BLaER1 (cell line): ENCODE results near the gene APOBR.

Source experiments
- H3K27ac ChIP-seq: shearing (Covaris generic); formaldehyde crosslinking; 2 replicates; pipeline ENCODE4 v1.8.1; 2022
- H3K27me3 ChIP-seq: shearing (Covaris generic); formaldehyde crosslinking; 2 replicates; pipeline ENCODE4 v1.8.1; 2022
- H3K36me3 ChIP-seq: shearing (Covaris generic); formaldehyde crosslinking; 2 replicates; pipeline ENCODE4 v1.8.1; 2022
- H3K4me1 ChIP-seq: shearing (Covaris generic); formaldehyde crosslinking; 2 replicates; pipeline ENCODE4 v1.8.1; 2022
- H3K4me2 ChIP-seq: shearing (Covaris generic); formaldehyde crosslinking; 2 replicates; pipeline ENCODE4 v1.8.1; 2022
- H3K4me3 ChIP-seq: shearing (Covaris generic); formaldehyde crosslinking; 2 replicates; pipeline ENCODE4 v1.8.1; 2022
- H3K9ac ChIP-seq: shearing (Covaris generic); formaldehyde crosslinking; 2 replicates; pipeline ENCODE4 v1.8.1; 2022
- H3K9me3 ChIP-seq: shearing (Covaris generic); formaldehyde crosslinking; 2 replicates; pipeline ENCODE4 v1.8.1; 2022
- H4K20me1 ChIP-seq: shearing (Covaris generic); formaldehyde crosslinking; 2 replicates; pipeline ENCODE4 v1.8.1; 2022
- Cebpa-rat ChIP-seq: shearing (Covaris generic); IDR thresholded peaks from 2 replicates; pipeline ENCODE4 v1.8.1; 2022

The APOBR gene

GRCh38 chr16:28486266-28486665 is 8.2 kb upstream of the APOBR start:
- no peak overlapping the region for H3K4me3 ChIP-seq
- H3K9ac ChIP-seq = no peak overlapping the region
- H4K20me1 ChIP-seq = no peaks in the 10 kb centered on the region
- H3K9me3 ChIP-seq = no peaks in the 10 kb centered on the region
- no peak overlapping the region for H3K4me2 ChIP-seq
- peaks cover 88% of the 10 kb centered on the region for H3K36me3 ChIP-seq
- H3K4me1 ChIP-seq = peaks cover 22% of the 10 kb centered on the region
- no peak overlapping the region for H3K27ac ChIP-seq
- H3K27me3 ChIP-seq = no peaks in the 10 kb centered on the region
- no peak for TF ChIP-seq Cebpa-rat

GRCh38 chr16:28491230-28491969 is 3.0 kb upstream of the APOBR start:
- Histone ChIP-seq H3K36me3 (peaks cover 38% of the 10 kb centered on the region), H3K9me3 (no peaks in the 10 kb centered on the region), H3K27me3 (no peaks in the 10 kb centered on the region), H3K4me3 (peak overlapping the region; percentile 98), H3K4me2 (peak overlapping the region; percentile 94), H3K27ac (peak overlapping the region; percentile 97), H3K9ac (peak overlapping the region; percentile 93), H3K4me1 (peaks cover 58% of the 10 kb centered on the region), H4K20me1 (no peaks in the 10 kb centered on the region)
- no peak for TF ChIP-seq Cebpa-rat

GRCh38 chr16:28491970-28492474 is 2.4 kb upstream of the APOBR start, which contains the start of gene CLN3:
Gene CLN3 (minus strand): TSS chr16:28492074. CDS start chr16:28491759, 315 bp downstream.
- H3K27ac ChIP-seq = peak within 1 kb of the TSS; percentile 97
- peak within 1 kb of the TSS; percentile 94 for H3K4me2 ChIP-seq
- H3K9me3 ChIP-seq = no peaks in the 10 kb centered on the region
- no peaks in the 10 kb centered on the region for H3K27me3 ChIP-seq
- H3K9ac ChIP-seq = peak within 1 kb of the TSS; percentile 93
- peaks cover 58% of the 10 kb centered on the region for H3K4me1 ChIP-seq
- peaks cover 32% of the 10 kb centered on the region for H3K36me3 ChIP-seq
- TF ChIP-seq Cebpa-rat = no peak
- no peaks in the 10 kb centered on the region for H4K20me1 ChIP-seq
- peak within 1 kb of the TSS; percentile 98 for H3K4me3 ChIP-seq

GRCh38 chr16:28492511-28492910 is 1.9 kb upstream of the APOBR start:
- TF ChIP-seq Cebpa-rat = no peak
- H3K27me3 ChIP-seq = no peaks in the 10 kb centered on the region
- H3K9me3 ChIP-seq = no peaks in the 10 kb centered on the region
- H3K36me3 ChIP-seq = peaks cover 27% of the 10 kb centered on the region
- H3K4me2 ChIP-seq = peak overlapping the region; percentile 94
- H3K27ac ChIP-seq = peak overlapping the region; percentile 97
- peaks cover 58% of the 10 kb centered on the region for H3K4me1 ChIP-seq
- H3K4me3 ChIP-seq = peak overlapping the region; percentile 98
- no peaks in the 10 kb centered on the region for H4K20me1 ChIP-seq
- peak overlapping the region; percentile 93 for H3K9ac ChIP-seq

GRCh38 chr16:28495098-28495793 is 803 bp downstream of the APOBR start:
- Histone ChIP-seq H3K36me3 (no peaks in the 10 kb centered on the region), H3K27ac (peak overlapping the region; percentile 97), H4K20me1 (no peaks in the 10 kb centered on the region), H3K9me3 (no peaks in the 10 kb centered on the region), H3K4me1 (peaks cover 59% of the 10 kb centered on the region), H3K4me3 (peak overlapping the region; percentile 98), H3K27me3 (no peaks in the 10 kb centered on the region), H3K4me2 (peak overlapping the region; percentile 94), H3K9ac (peak overlapping the region; percentile 68)
- no peak for TF ChIP-seq Cebpa-rat

- Histone ChIP-seq H3K9me3 (no peaks in the 10 kb centered on the region), H3K36me3 (no peaks in the 10 kb centered on the region), H3K9ac (0 out of 2 replicates have a peak overlapping the region, but pooled peaks have one; percentile 68), H3K4me1 (peaks cover 58% of the 10 kb centered on the region), H4K20me1 (no peaks in the 10 kb centered on the region), H3K4me2 (peak overlapping the region; percentile 94), H3K27ac (peak overlapping the region; percentile 97), H3K4me3 (no peak overlapping the region), H3K27me3 (no peaks in the 10 kb centered on the region)
- TF ChIP-seq Cebpa-rat = no peak
These were observed 1.6 kb downstream of the APOBR start for GRCh38 chr16:28495795-28496749.

GRCh38 chr16:28496844-28497243 is 2.4 kb downstream of the APOBR start:
- Histone ChIP-seq H3K27me3 (no peaks in the 10 kb centered on the region), H3K4me3 (no peak overlapping the region), H3K4me1 (peaks cover 56% of the 10 kb centered on the region), H3K27ac (peak overlapping the region; percentile 97; the same call in 1 of the 2 replicates), H3K9me3 (no peaks in the 10 kb centered on the region), H3K9ac (no peak overlapping the region), H4K20me1 (no peaks in the 10 kb centered on the region), H3K36me3 (no peaks in the 10 kb centered on the region), H3K4me2 (no peak overlapping the region)
- TF ChIP-seq Cebpa-rat = no peak

- no peak overlapping the region for H3K4me3 ChIP-seq
- H3K27ac ChIP-seq = peak overlapping the region; percentile 2; the same call in 1 of the 2 replicates
- no peaks in the 10 kb centered on the region for H3K27me3 ChIP-seq
- no peaks in the 10 kb centered on the region for H4K20me1 ChIP-seq
- H3K9ac ChIP-seq = no peak overlapping the region
- H3K9me3 ChIP-seq = no peaks in the 10 kb centered on the region
- no peak for TF ChIP-seq Cebpa-rat
- peaks cover 54% of the 10 kb centered on the region for H3K4me1 ChIP-seq
- no peaks in the 10 kb centered on the region for H3K36me3 ChIP-seq
- H3K4me2 ChIP-seq = no peak overlapping the region
These were observed 2.9 kb downstream of the APOBR start for GRCh38 chr16:28497386-28497785.
